SU-DHL-6 (cell line): Measurements from ENCODE around the gene CNOT4.

Source experiments
- H2AFZ ChIP-seq: fragments of 200-600 bp; sonication (generic); 2 replicates; pipeline ENCODE4 v1.6.1; 2014; ENCODE audit warnings: low read depth, mild to moderate bottlenecking, moderate library complexity, mixed read lengths, antibody characterized with exemption, low read length; ENCODE audit not compliant: severe bottlenecking
- H3F3A ChIP-seq: fragments of 200-600 bp; shearing (Covaris generic); 2 replicates; pipeline ENCODE4 v1.6.0; 2016; ENCODE audit warnings: antibody characterized with exemption, mild to moderate bottlenecking; ENCODE audit not compliant: insufficient read depth
- H3K27ac ChIP-seq: fragments of 200-600 bp; sonication (generic); 2 replicates; pipeline ENCODE4 v1.5.1; 2016; ENCODE audit warnings: low read depth, mild to moderate bottlenecking, low read length, moderate library complexity, mixed read lengths
- H3K27me3 ChIP-seq: fragments of 200-600 bp; sonication (generic), shearing (Covaris generic); 2 replicates; pipeline ENCODE4 v1.6.0; 2014; ENCODE audit warnings: mild to moderate bottlenecking, low read length
- H3K36me3 ChIP-seq: fragments of 200-600 bp; sonication (generic); 2 replicates; pipeline ENCODE4 v1.6.1; 2014; ENCODE audit warnings: mild to moderate bottlenecking, low read length, mixed read lengths
- H3K4me2 ChIP-seq: fragments of 300-600, 200-600 bp; shearing (Covaris generic), sonication (generic); 2 replicates; pipeline ENCODE4 v1.6.0; 2014; ENCODE audit warnings: low read length, low read depth, mild to moderate bottlenecking; ENCODE audit not compliant: poor library complexity, severe bottlenecking
- H3K4me3 ChIP-seq: fragments of 200-600 bp; sonication (generic); 2 replicates; pipeline ENCODE4 v1.5.1; 2014; ENCODE audit warnings: antibody characterized with exemption, low read length, mild to moderate bottlenecking, mixed read lengths; ENCODE audit not compliant: insufficient read depth, poor library complexity, severe bottlenecking
- H3K79me2 ChIP-seq: fragments of 200-600 bp; sonication (generic); 2 replicates; pipeline ENCODE4 v1.6.1; 2014; ENCODE audit warnings: mild to moderate bottlenecking, low read length, moderate library complexity; ENCODE audit not compliant: insufficient read depth
- H3K9ac ChIP-seq: fragments of 200-600 bp; sonication (generic); 2 replicates; pipeline ENCODE4 v1.7.0; 2014; ENCODE audit warnings: mild to moderate bottlenecking, low read length
- H3K9me2 ChIP-seq: fragments of 200-600 bp; sonication (generic); replicated peaks from 2 replicates; pipeline ENCODE4 v1.6.1; 2014; ENCODE audit warnings: low read length; ENCODE audit not compliant: insufficient read depth
- H3K9me3 ChIP-seq: fragments of 200-600 bp; sonication (generic); 2 replicates; pipeline ENCODE4 v1.6.1; 2014; ENCODE audit warnings: low read length, mixed read lengths; ENCODE audit not compliant: insufficient read depth
- H4K20me1 ChIP-seq: fragments of 200-600 bp; sonication (generic); 2 replicates; pipeline ENCODE4 v1.6.1; 2014; ENCODE audit warnings: low read depth, mild to moderate bottlenecking, antibody characterized with exemption, low read length, moderate library complexity, mixed read lengths
- EZH2phosphoT487 ChIP-seq: fragments of 200-600 bp; sonication (generic), shearing (Covaris generic); conservative IDR thresholded peaks from 2 replicates; pipeline ENCODE4 v1.6.1; 2018; ENCODE audit warnings: mild to moderate bottlenecking, antibody characterized with exemption, low read length, moderate library complexity, mixed read lengths
- TF ChIP-seq, protein P1 (sequence below): fragments of 200-600 bp; sonication (generic); IDR thresholded peaks from one replicate; pipeline ENCODE4 v1.5.1; 2017; ENCODE audit warnings: antibody characterized with exemption, mild to moderate bottlenecking, low read length, moderate library complexity; ENCODE audit not compliant: insufficient read depth, poor library complexity, severe bottlenecking

CNOT4 gene

DNA sequence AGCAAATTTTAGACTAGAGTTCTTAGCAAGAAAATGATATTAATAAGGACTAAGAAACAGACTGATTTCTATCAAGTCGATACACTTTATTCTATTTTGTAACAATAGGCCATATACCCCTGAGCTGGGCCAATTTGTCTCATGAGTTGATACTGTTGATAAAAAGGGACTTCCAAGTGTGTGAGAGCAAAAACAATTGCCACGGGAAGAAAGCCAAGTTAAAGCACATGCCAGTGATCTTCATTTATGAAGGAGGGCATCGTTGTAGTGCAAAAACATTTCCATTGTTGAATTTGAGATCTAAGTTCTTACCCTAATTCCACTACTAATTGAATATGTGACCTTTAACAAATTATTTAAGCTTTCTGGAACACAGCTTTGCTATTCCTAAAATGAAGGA, 119.9 kb downstream of the CNOT4 start:
- Histone ChIP-seq H3F3A (no peaks in the 10 kb centered on the region), H4K20me1 (no peaks in the 10 kb centered on the region), H2AFZ (no peak overlapping the region), H3K9ac (no peak overlapping the region), H3K36me3 (peaks cover 9% of the 10 kb centered on the region; the same call in 1 of the 2 replicates), H3K9me2 (no peaks in the 10 kb centered on the region), H3K27me3 (no peaks in the 10 kb centered on the region), H3K79me2 (no peaks in the 10 kb centered on the region), H3K4me2 (no peak overlapping the region), H3K4me3 (no peak overlapping the region), H3K9me3 (no peaks in the 10 kb centered on the region), H3K27ac (no peak overlapping the region)
- TF ChIP-seq, protein P1, sequence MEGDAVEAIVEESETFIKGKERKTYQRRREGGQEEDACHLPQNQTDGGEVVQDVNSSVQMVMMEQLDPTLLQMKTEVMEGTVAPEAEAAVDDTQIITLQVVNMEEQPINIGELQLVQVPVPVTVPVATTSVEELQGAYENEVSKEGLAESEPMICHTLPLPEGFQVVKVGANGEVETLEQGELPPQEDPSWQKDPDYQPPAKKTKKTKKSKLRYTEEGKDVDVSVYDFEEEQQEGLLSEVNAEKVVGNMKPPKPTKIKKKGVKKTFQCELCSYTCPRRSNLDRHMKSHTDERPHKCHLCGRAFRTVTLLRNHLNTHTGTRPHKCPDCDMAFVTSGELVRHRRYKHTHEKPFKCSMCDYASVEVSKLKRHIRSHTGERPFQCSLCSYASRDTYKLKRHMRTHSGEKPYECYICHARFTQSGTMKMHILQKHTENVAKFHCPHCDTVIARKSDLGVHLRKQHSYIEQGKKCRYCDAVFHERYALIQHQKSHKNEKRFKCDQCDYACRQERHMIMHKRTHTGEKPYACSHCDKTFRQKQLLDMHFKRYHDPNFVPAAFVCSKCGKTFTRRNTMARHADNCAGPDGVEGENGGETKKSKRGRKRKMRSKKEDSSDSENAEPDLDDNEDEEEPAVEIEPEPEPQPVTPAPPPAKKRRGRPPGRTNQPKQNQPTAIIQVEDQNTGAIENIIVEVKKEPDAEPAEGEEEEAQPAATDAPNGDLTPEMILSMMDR: no peak
- TF ChIP-seq EZH2phosphoT487: no peak

DNA sequence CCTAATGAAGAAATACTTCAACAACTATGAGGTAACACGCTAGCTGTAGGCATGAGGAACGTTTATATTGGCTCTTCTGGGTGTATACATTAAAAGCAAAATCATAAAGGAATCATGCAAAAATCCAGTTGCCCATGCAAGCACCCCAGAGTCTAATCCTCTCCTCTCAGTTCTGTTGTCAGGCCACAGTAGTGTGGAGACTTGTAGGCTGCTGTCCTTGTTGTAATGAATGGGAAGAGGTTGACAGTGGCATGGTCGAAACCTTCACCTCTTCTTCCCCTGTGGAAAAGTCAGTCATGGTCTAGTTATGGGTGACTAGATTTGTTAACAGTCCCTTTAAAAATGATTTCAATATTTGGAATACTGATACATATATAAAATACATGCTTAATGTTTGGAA, 121.3 kb downstream of the CNOT4 start:
- Histone ChIP-seq H3K4me3 (no peak overlapping the region), H2AFZ (no peak overlapping the region), H3K4me2 (no peak overlapping the region), H3F3A (no peaks in the 10 kb centered on the region), H3K9ac (no peak overlapping the region), H3K36me3 (peaks cover 2% of the 10 kb centered on the region; the same call in 1 of the 2 replicates), H3K79me2 (no peaks in the 10 kb centered on the region), H3K27me3 (no peaks in the 10 kb centered on the region), H3K9me3 (no peaks in the 10 kb centered on the region), H3K27ac (no peak overlapping the region), H3K9me2 (no peaks in the 10 kb centered on the region), H4K20me1 (no peaks in the 10 kb centered on the region)
- TF ChIP-seq, protein P1: no peak
- TF ChIP-seq EZH2phosphoT487: no peak

DNA sequence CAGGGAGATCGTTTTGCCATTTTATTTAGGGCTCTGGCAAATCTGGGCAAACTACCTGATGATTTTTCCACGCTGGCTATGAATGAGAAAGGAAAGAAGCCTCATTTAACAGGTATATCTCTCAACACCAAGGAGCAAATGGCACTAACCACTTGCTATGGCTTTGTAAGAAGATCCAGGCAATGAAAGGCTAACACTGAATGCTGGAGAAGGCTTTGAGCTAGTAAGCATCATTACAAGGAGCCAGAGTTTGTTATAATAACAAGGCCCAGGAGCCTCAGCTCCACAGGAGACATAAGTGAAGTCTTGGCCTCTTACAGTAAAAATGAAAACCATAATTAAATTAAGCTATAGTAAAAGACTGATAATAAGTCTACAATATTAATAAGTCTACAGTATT, 123.1 kb downstream of the CNOT4 start:
- Histone ChIP-seq H3K27ac (no peak overlapping the region), H3K9me3 (no peaks in the 10 kb centered on the region), H3K4me3 (no peak overlapping the region), H3K79me2 (no peaks in the 10 kb centered on the region), H4K20me1 (no peaks in the 10 kb centered on the region), H3K36me3 (no peaks in the 10 kb centered on the region), H3K4me2 (no peak overlapping the region), H3K9ac (no peak overlapping the region), H3K9me2 (no peaks in the 10 kb centered on the region), H3K27me3 (no peaks in the 10 kb centered on the region), H3F3A (no peaks in the 10 kb centered on the region), H2AFZ (no peak overlapping the region)
- TF ChIP-seq EZH2phosphoT487: no peak
- TF ChIP-seq, protein P1: no peak
